H1 (cell line): Measurements from ENCODE around the gene PHLPP1. TPM values are rescaled to one million over a fixed set of nuclear protein-coding genes. Genes with fewer than 3 reads are reported as not detected.
A peak's percentile ranks its signal among the peaks of the same experiment; 100 is the strongest.

Experiments
- CTCF ChIA-PET: fragments of 300-600 bp; sonication (Branson Sonifier 250); formaldehyde crosslinking; loops from one replicate; lab custom pipeline; 2021; ENCODE audit not compliant: partially characterized antibody; lab: Charles Lee
- POLR2A ChIA-PET: fragments of 300-600 bp; sonication (Branson Sonifier 250); formaldehyde crosslinking; loops from one replicate; lab custom pipeline; 2021; ENCODE audit warnings: inconsistent platforms; ENCODE audit not compliant: partially characterized antibody; lab: Charles Lee
- DNase-seq, 2 experiments: peaks; one replicate each; pipeline versions ENCODE4 v3.0.0 to v3.0.0-alpha.2; 2010 to 2022; ENCODE audit warnings: low spot score in 2 of 2, low read depth in 1 of 2, mixed read lengths in 1 of 2
- FAIRE-seq: peaks from 2 replicates; lab custom pipeline; 2011; peaks lifted over from hg19 to GRCh38; lab: Jason Lieb, UNC
- H2AFZ ChIP-seq: 2 replicates; pipeline ENCODE4 v1.8.1; 2012; ENCODE audit warnings: low read length, inconsistent platforms
- H2AK5ac ChIP-seq: 2 replicates; pipeline ENCODE4 v1.6.1; 2013; ENCODE audit warnings: low read depth, low read length
- H2BK120ac ChIP-seq: replicated peaks from 2 replicates; pipeline ENCODE3; 2013; ENCODE audit warnings: low read depth, low read length, inconsistent platforms
- H2BK12ac ChIP-seq: 2 replicates; pipeline ENCODE4 v1.6.1; 2013; ENCODE audit warnings: low read depth, low read length
- H2BK15ac ChIP-seq: 2 replicates; pipeline ENCODE4 v1.6.1; 2013; ENCODE audit warnings: low read length
- H2BK20ac ChIP-seq: 2 replicates; pipeline ENCODE4 v1.6.1; 2013; ENCODE audit warnings: low read length
- H2BK5ac ChIP-seq: 2 replicates; pipeline ENCODE4 v1.6.1; 2013; ENCODE audit warnings: low read depth, low read length
- H3K14ac ChIP-seq: 2 replicates; pipeline ENCODE4 v1.6.1; 2013; ENCODE audit warnings: inconsistent platforms; ENCODE audit not compliant: insufficient read length
- H3K18ac ChIP-seq: 2 replicates; pipeline ENCODE4 v1.6.1; 2013; ENCODE audit warnings: low read length; ENCODE audit errors: extremely low read depth
- H3K23ac ChIP-seq: 2 replicates; pipeline ENCODE4 v1.6.1; 2013; ENCODE audit warnings: inconsistent platforms; ENCODE audit not compliant: insufficient read length
- H3K23me2 ChIP-seq: 2 replicates; pipeline ENCODE4 v1.6.1; 2013; ENCODE audit warnings: low read depth, low read length
- H3K27ac ChIP-seq: 2 replicates; pipeline ENCODE4 v1.6.1; 2011; ENCODE audit warnings: low read depth, low read length, inconsistent platforms
- H3K27me3 ChIP-seq, 4 experiments: replicated peaks in 1 of 4; 1 replicate in 1 of 4; 2 replicates in 3 of 4; pipeline versions ENCODE4 v1.6.1 to v1.8.1; 2011 to 2013; ENCODE audit warnings: low read length in 3 of 4, mild to moderate bottlenecking in 3 of 4, inconsistent platforms in 2 of 4, mixed read lengths in 2 of 4, moderate library complexity in 1 of 4; ENCODE audit not compliant: control insufficient read depth in 3 of 4, insufficient read depth in 3 of 4; ENCODE audit errors: extremely low read depth in 1 of 4
- H3K36me3 ChIP-seq, 4 experiments: 2 replicates each; pipeline versions ENCODE4 v1.6.1 to v1.8.1; 2011 to 2013; ENCODE audit warnings: mild to moderate bottlenecking in 4 of 4, low read length in 3 of 4, moderate library complexity in 2 of 4, control low read depth in 1 of 4, inconsistent platforms in 1 of 4; ENCODE audit not compliant: insufficient read depth in 4 of 4, control insufficient read depth in 2 of 4
- H3K4ac ChIP-seq: replicated peaks from 2 replicates; pipeline ENCODE3; 2013; ENCODE audit warnings: low read length, low read depth, mixed read lengths, inconsistent platforms; ENCODE audit not compliant: insufficient read length
- H3K4me1 ChIP-seq, 4 experiments: replicated peaks in 1 of 4; 1 replicate in 1 of 4; 2 replicates in 3 of 4; pipeline versions ENCODE4 v1.6.1 to v1.8.1; 2011 to 2013; ENCODE audit warnings: low read length in 3 of 4, inconsistent platforms in 2 of 4, mixed read lengths in 1 of 4; ENCODE audit not compliant: insufficient read depth in 4 of 4, control insufficient read depth in 3 of 4
- H3K4me2 ChIP-seq, 2 experiments: 2 replicates each; pipeline versions ENCODE4 v1.6.1 to v1.8.1; 2011 to 2013; ENCODE audit warnings: low read depth in 2 of 2, low read length in 2 of 2, control low read depth in 1 of 2, inconsistent platforms in 1 of 2, mild to moderate bottlenecking in 1 of 2; ENCODE audit not compliant: insufficient read depth in 1 of 2
- H3K4me3 ChIP-seq, 4 experiments: fragments of 200-600, 300-600 bp in 1 of 4; sonication (generic), shearing (Covaris generic), sonication (Bioruptor Twin) in 1 of 4; 2 replicates each; pipeline versions ENCODE4 v1.5.1 to v1.8.1; 2011 to 2016; ENCODE audit warnings: low read length in 4 of 4, low read depth in 3 of 4, control low read depth in 2 of 4, inconsistent platforms in 2 of 4, mild to moderate bottlenecking in 2 of 4, mixed read lengths in 1 of 4, moderate library complexity in 1 of 4; ENCODE audit not compliant: insufficient read depth in 2 of 4; ENCODE audit errors: extremely low read depth in 1 of 4
- H3K56ac ChIP-seq: replicated peaks from 2 replicates; pipeline ENCODE3; 2013; ENCODE audit warnings: low read depth, mild to moderate bottlenecking, mixed read lengths, low read length, inconsistent platforms; ENCODE audit not compliant: insufficient read length
- H3K79me1 ChIP-seq: 2 replicates; pipeline ENCODE4 v1.6.1; 2013; ENCODE audit warnings: low read depth, low read length, control low read depth
- H3K79me2 ChIP-seq, 2 experiments: 2 replicates each; pipeline versions ENCODE4 v1.6.1 to v1.8.1; 2012 to 2013; ENCODE audit warnings: low read length in 2 of 2, mild to moderate bottlenecking in 2 of 2, inconsistent platforms in 1 of 2; ENCODE audit not compliant: insufficient read depth in 2 of 2, control insufficient read depth in 1 of 2
- H3K9ac ChIP-seq, 4 experiments: replicated peaks in 1 of 4; 1 replicate in 1 of 4; 2 replicates in 3 of 4; pipeline versions ENCODE4 v1.6.1 to v1.8.1; 2011 to 2013; ENCODE audit warnings: low read depth in 3 of 4, low read length in 3 of 4, control low read depth in 2 of 4, mild to moderate bottlenecking in 2 of 4, moderate library complexity in 2 of 4, inconsistent platforms in 1 of 4; ENCODE audit errors: extremely low read depth in 1 of 4
- H3K9me3 ChIP-seq, 2 experiments: 2 replicates each; pipeline versions ENCODE4 v1.6.1 to v1.8.1; 2012 to 2013; ENCODE audit warnings: mild to moderate bottlenecking in 2 of 2, moderate library complexity in 2 of 2, control low read depth in 1 of 2, inconsistent platforms in 1 of 2, low read depth in 1 of 2, low read length in 1 of 2, mixed read lengths in 1 of 2; ENCODE audit not compliant: insufficient read depth in 2 of 2
- H4K20me1 ChIP-seq, 2 experiments: replicated peaks in 1 of 2; 2 replicates each; pipeline versions ENCODE3 to v1.8.1; 2011 to 2013; ENCODE audit warnings: inconsistent platforms in 2 of 2, low read length in 2 of 2, mild to moderate bottlenecking in 1 of 2; ENCODE audit not compliant: insufficient read depth in 2 of 2, control insufficient read depth in 1 of 2
- H4K5ac ChIP-seq: 2 replicates; pipeline ENCODE4 v1.6.1; 2013; ENCODE audit warnings: low read length, low read depth, mixed read lengths, inconsistent platforms; ENCODE audit not compliant: insufficient read length
- H4K8ac ChIP-seq: 2 replicates; pipeline ENCODE4 v1.8.0; 2013; ENCODE audit warnings: mild to moderate bottlenecking, moderate library complexity, low read length, inconsistent platforms; ENCODE audit not compliant: insufficient read depth; ENCODE audit errors: extremely low read depth
- H4K91ac ChIP-seq: replicated peaks from 2 replicates; pipeline ENCODE3; 2013; ENCODE audit warnings: low read length, mixed read lengths, inconsistent platforms; ENCODE audit not compliant: insufficient read length
- MAFK ChIP-seq: IDR thresholded peaks from 2 replicates; pipeline ENCODE4 v1.6.1; 2012; ENCODE audit warnings: low read depth, mild to moderate bottlenecking, improper control_type of control experiment, low read length
- SP2 ChIP-seq: IDR thresholded peaks from 2 replicates; pipeline ENCODE4 v1.6.1; 2012; ENCODE audit warnings: mild to moderate bottlenecking, low read length, inconsistent platforms
- SRF ChIP-seq: IDR thresholded peaks from 2 replicates; pipeline ENCODE4 v1.6.1; 2011; ENCODE audit warnings: mild to moderate bottlenecking, low read depth, low read length, moderate library complexity
- WGBS, 2 experiments: shearing (Covaris generic) in 1 of 2; methylation state at CpG; one replicate each; pipeline versions ENCODE4 v1.1.6 to v1.1.7; 2013 to 2015; ENCODE audit warnings: low lambda C conversion rate in 2 of 2, mixed read lengths in 2 of 2, inconsistent platforms in 1 of 2, low coverage in 1 of 2, missing lambda C conversion rate in 1 of 2; ENCODE audit not compliant: insufficient replicate concordance in 2 of 2, insufficient coverage in 1 of 2, insufficient read length in 1 of 2; ENCODE audit errors: extremely low coverage in 1 of 2, missing lambda C conversion rate in 1 of 2; 5-methylcytosine and 5-hydroxymethylcytosine counted together
- polyA plus RNA-seq, 7 experiments: library from polyadenylated mRNA; depleted of rRNA in 3 of 7; stranded (reverse) in 5 of 7; unstranded in 2 of 7; fragments of >200 nt in 5 of 7; fragments of 200-250 nt in 2 of 7; gene quantifications; 1 replicate in 5 of 7; 2 replicates in 1 of 7; 4 replicates in 1 of 7; pipeline versions ENCODE4 v1.2.1 to v1.2.3, GENCODE V29; 2011 to 2013; ENCODE audit warnings: missing spikeins in 2 of 7, mixed read lengths in 2 of 7
- total RNA-seq: library from RNA; stranded (reverse); fragmentation: NEBNext Ultra II Directional; extraction: Animal tissue kit (Norgen Biotek cat#: 25700); gene quantifications from 2 replicates; pipeline ENCODE4 v1.2.1, GENCODE V29; 2021

Gene PHLPP1
- total and polyA plus RNA-seq, 2 of the 8 experiments (the other 6 are each of a cell fraction or from before 2014, with no cell fraction given): 28.0 to 66.3 TPM

DNA sequence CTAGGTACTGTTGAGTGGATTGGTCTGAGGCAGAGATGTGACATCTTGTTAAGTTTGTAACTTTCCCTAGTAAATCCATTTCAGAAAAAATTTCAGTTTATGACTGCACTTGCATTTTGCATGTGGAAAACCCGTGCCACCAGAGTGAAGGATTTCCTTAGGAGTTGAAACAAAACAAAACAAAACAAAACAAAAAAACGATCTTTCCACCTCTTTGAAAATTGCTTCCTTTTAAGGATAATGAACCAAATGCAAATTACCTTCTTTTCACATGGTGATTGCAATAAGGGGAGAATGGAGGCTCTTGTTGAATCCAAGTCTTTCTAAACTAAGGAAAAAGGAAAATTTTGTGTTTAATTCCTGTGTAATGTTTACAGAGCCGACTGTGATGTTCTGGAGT, 43.2 kb downstream of the PHLPP1 start:
- DNase-seq (no peak), FAIRE-seq (peak; percentile 91)
- H3K27ac ChIP-seq: peak overlapping the region; percentile 55; the same call in 1 of the 2 replicates
- H2BK120ac ChIP-seq: no peak overlapping the region
- no peak overlapping the region for H4K91ac ChIP-seq
- no peaks in the 10 kb centered on the region for H3K36me3 ChIP-seq
- H2BK20ac ChIP-seq: no peak overlapping the region
- ChIA-PET POLR2A (interaction anchor here (0.8 to 3.0 kb wide), 9 partner anchors 9 to 44 kb away, joined by 3 to 9 read pairs (median 4); partner anchors contain the start of gene PHLPP1), CTCF (interaction anchor here (0.9 to 1.3 kb wide), 4 partner anchors 14 to 333 kb away, joined by 3 to 4 read pairs (median 3); no protein-coding TSS in a partner anchor)
- no peak overlapping the region for H4K8ac ChIP-seq
- no peak overlapping the region for H2BK12ac ChIP-seq
- no peak overlapping the region for H3K14ac ChIP-seq
- peak overlapping the region; percentile 91 for H4K5ac ChIP-seq
- no peak overlapping the region for H2BK5ac ChIP-seq
- no peak overlapping the region for H3K18ac ChIP-seq
- H4K20me1 ChIP-seq: peaks cover 0 to 4% of the 10 kb centered on the region in 2 experiments
- H3K23ac ChIP-seq: no peak overlapping the region
- 6% methylated on average over 3 of the region's 3 CpGs; no CpG with 5 or more reads in 1 of the 2 experiments for WGBS, 2 experiments
- H3K4ac ChIP-seq: no peak overlapping the region
- peak overlapping the region; percentile 36 to 62 for H3K4me2 ChIP-seq
- peaks cover 4% of the 10 kb centered on the region; the same call in 1 of the 2 replicates for H3K79me1 ChIP-seq
- no peak overlapping the region for H2AK5ac ChIP-seq
- H2BK15ac ChIP-seq: no peak overlapping the region
- H3K56ac ChIP-seq: no peak overlapping the region
- H3K4me3 ChIP-seq: peak overlapping the region in 1 of 4 experiments; percentile 45; a peak in 2 of 8 replicates
- peaks cover 8 to 34% (median 31%) of the 10 kb centered on the region in 4 experiments for H3K4me1 ChIP-seq
- H3K79me2 ChIP-seq: peaks cover 14 to 98% of the 10 kb centered on the region in 2 experiments
- H3K9me3 ChIP-seq: no peaks in the 10 kb centered on the region
- no peak overlapping the region for H2AFZ ChIP-seq
- H3K23me2 ChIP-seq: no peaks in the 10 kb centered on the region
- no peak overlapping the region; a peak in 1 of 7 replicates for H3K9ac ChIP-seq
- no peaks in the 10 kb centered on the region for H3K27me3 ChIP-seq
- TF ChIP-seq MAFK (no peak), SP2 (no peak), SRF (peak; percentile 82)
